ENCODE data around the gene NNT. TPM values are rescaled to one million over a fixed set of nuclear protein-coding genes. Genes with fewer than 3 reads are reported as not detected.
A peak's percentile ranks its signal among the peaks of the same experiment; 100 is the strongest.

Gene NNT
- total and polyA plus RNA-seq, 4 donors, result 13.9 to 69.4 (median 37.0) TPM

GRCh38 chr5:43677253-43677652, 74.3 kb downstream of the NNT start:
- H3K27ac ChIP-seq (ENCODE audit: low read depth in 1 of 2, low read length in 2 of 2), result no peak overlapping the region
- H3K4me1 ChIP-seq (ENCODE audit: control insufficient read depth in 1 of 2, insufficient read depth in 2 of 2, low read length in 2 of 2), result peaks cover 0 to 2% of the 10 kb centered on the region in 2 donors
- H3K27me3 ChIP-seq (ENCODE audit: control insufficient read depth in 1 of 2, insufficient read depth in 2 of 2, low read length in 1 of 2), result no peaks in the 10 kb centered on the region
- H3K9me3 ChIP-seq (ENCODE audit: control insufficient read depth, low read length), result no peaks in the 10 kb centered on the region
- no peak overlapping the region for H3K4me3 ChIP-seq (ENCODE audit: low read length in 2 of 2)
- peaks cover 0 to 2% of the 10 kb centered on the region in 2 donors for H3K36me3 ChIP-seq (ENCODE audit: control insufficient read depth in 1 of 2, insufficient read depth in 2 of 2, low read length in 1 of 2)
- WGBS, 2 donors, result 93 to 94% methylated on average over 4 of the region's 4 CpGs
- DNase-seq (no peak), ATAC-seq (ENCODE audit: low FRiP score) (no peak)
- intact Hi-C loops (cut with DNase I), result no loop called here

- 83 to 85% methylated on average over 3 of the region's 3 CpGs for WGBS, 2 donors
- ATAC-seq (ENCODE audit: low FRiP score) (no peak), DNase-seq (no peak)
- Histone ChIP-seq H3K27ac (ENCODE audit: low read depth in 1 of 2, low read length in 2 of 2) (no peak overlapping the region), H3K4me1 (ENCODE audit: control insufficient read depth in 1 of 2, insufficient read depth in 2 of 2, low read length in 2 of 2) (peaks cover 2 to 7% of the 10 kb centered on the region in 2 donors), H3K27me3 (ENCODE audit: control insufficient read depth in 1 of 2, insufficient read depth in 2 of 2, low read length in 1 of 2) (no peaks in the 10 kb centered on the region), H3K36me3 (ENCODE audit: control insufficient read depth in 1 of 2, insufficient read depth in 2 of 2, low read length in 1 of 2) (peaks cover 0 to 2% of the 10 kb centered on the region in 2 donors), H3K4me3 (ENCODE audit: low read length in 2 of 2) (no peak overlapping the region), H3K9me3 (ENCODE audit: control insufficient read depth, low read length) (no peaks in the 10 kb centered on the region)
- intact Hi-C loops (cut with DNase I), result no loop called here
Observed at GRCh38 chr5:43679214-43679613, 76.2 kb downstream of the NNT start.

- 28 to 34% methylated on average over 4 of the region's 4 CpGs for WGBS, 2 donors
- no peak for ATAC-seq (ENCODE audit: low FRiP score)
- peaks cover 0 to 2% of the 10 kb centered on the region in 2 donors for H3K36me3 ChIP-seq (ENCODE audit: control insufficient read depth in 1 of 2, insufficient read depth in 2 of 2, low read length in 1 of 2)
- DNase-seq, result no peak
- H3K9me3 ChIP-seq (ENCODE audit: control insufficient read depth, low read length), result no peaks in the 10 kb centered on the region
- intact Hi-C loops (cut with DNase I), result loop anchor here (5.0 to 10.0 kb wide), 2 partner anchors 45 to 48 kb away; no protein-coding TSS in a partner anchor
- no peaks in the 10 kb centered on the region for H3K27me3 ChIP-seq (ENCODE audit: control insufficient read depth in 1 of 2, insufficient read depth in 2 of 2, low read length in 1 of 2)
- no peak overlapping the region for H3K27ac ChIP-seq (ENCODE audit: low read depth in 1 of 2, low read length in 2 of 2)
- peaks cover 2 to 9% of the 10 kb centered on the region in 2 donors for H3K4me1 ChIP-seq (ENCODE audit: control insufficient read depth in 1 of 2, insufficient read depth in 2 of 2, low read length in 2 of 2)
- no peak overlapping the region for H3K4me3 ChIP-seq (ENCODE audit: low read length in 2 of 2)
Observed at GRCh38 chr5:43680286-43680685, 77.3 kb downstream of the NNT start.

GRCh38 chr5:43683884-43684471, 81.0 kb downstream of the NNT start:
- intact Hi-C loops (cut with DNase I), result loop anchor here (5.0 to 10.0 kb wide), 2 partner anchors 49 to 52 kb away; no protein-coding TSS in a partner anchor
- Histone ChIP-seq H3K27ac (ENCODE audit: low read depth in 1 of 2, low read length in 2 of 2) (peak overlapping the region; percentile 95 to 98), H3K4me3 (ENCODE audit: low read length in 2 of 2) (no peak overlapping the region), H3K9me3 (ENCODE audit: control insufficient read depth, low read length) (no peaks in the 10 kb centered on the region), H3K4me1 (ENCODE audit: control insufficient read depth in 1 of 2, insufficient read depth in 2 of 2, low read length in 2 of 2) (peaks cover 0 to 9% of the 10 kb centered on the region in 2 donors), H3K36me3 (ENCODE audit: control insufficient read depth in 1 of 2, insufficient read depth in 2 of 2, low read length in 1 of 2) (peaks cover 0 to 2% of the 10 kb centered on the region in 2 donors), H3K27me3 (ENCODE audit: control insufficient read depth in 1 of 2, insufficient read depth in 2 of 2, low read length in 1 of 2) (no peaks in the 10 kb centered on the region)
- 11 to 19% methylated on average over 4 of the region's 4 CpGs for WGBS, 2 donors
- DNase-seq (no peak), ATAC-seq (ENCODE audit: low FRiP score) (peak; percentile 73)

- DNase-seq, result no peak
- no peak overlapping the region for H3K27ac ChIP-seq (ENCODE audit: low read depth in 1 of 2, low read length in 2 of 2)
- intact Hi-C loops (cut with DNase I), result loop anchor here in 1 of 2 donors (10.0 kb wide), 1 partner anchor 51 kb away; no protein-coding TSS in a partner anchor
Observed at GRCh38 chr5:43685252-43685950, 82.4 kb downstream of the NNT start.

GRCh38 chr5:43687275-43687674, 84.3 kb downstream of the NNT start:
- no peaks in the 10 kb centered on the region for H3K27me3 ChIP-seq (ENCODE audit: control insufficient read depth in 1 of 2, insufficient read depth in 2 of 2, low read length in 1 of 2)
- peaks cover 0 to 9% of the 10 kb centered on the region in 2 donors for H3K4me1 ChIP-seq (ENCODE audit: control insufficient read depth in 1 of 2, insufficient read depth in 2 of 2, low read length in 2 of 2)
- WGBS, 2 donors, result 76 to 85% methylated on average over 3 of the region's 3 CpGs
- no peak overlapping the region for H3K4me3 ChIP-seq (ENCODE audit: low read length in 2 of 2)
- intact Hi-C loops (cut with DNase I), result loop anchor here in 1 of 2 donors (10.0 kb wide), 1 partner anchor 52 kb away; no protein-coding TSS in a partner anchor
- DNase-seq, result no peak
- no peak overlapping the region for H3K27ac ChIP-seq (ENCODE audit: low read depth in 1 of 2, low read length in 2 of 2)
- H3K9me3 ChIP-seq (ENCODE audit: control insufficient read depth, low read length), result no peaks in the 10 kb centered on the region
- ATAC-seq (ENCODE audit: low FRiP score), result no peak
- H3K36me3 ChIP-seq (ENCODE audit: control insufficient read depth in 1 of 2, insufficient read depth in 2 of 2, low read length in 1 of 2), result no peaks in the 10 kb centered on the region

More at GRCh38 chr5:43685252-43685950, 82.4 kb downstream of the NNT start:
- Histone ChIP-seq H3K4me3 (ENCODE audit: low read length in 2 of 2) (no peak overlapping the region), H3K9me3 (ENCODE audit: control insufficient read depth, low read length) (no peaks in the 10 kb centered on the region), H3K4me1 (ENCODE audit: control insufficient read depth in 1 of 2, insufficient read depth in 2 of 2, low read length in 2 of 2) (peaks cover 0 to 9% of the 10 kb centered on the region in 2 donors), H3K36me3 (ENCODE audit: control insufficient read depth in 1 of 2, insufficient read depth in 2 of 2, low read length in 1 of 2) (no peaks in the 10 kb centered on the region), H3K27me3 (ENCODE audit: control insufficient read depth in 1 of 2, insufficient read depth in 2 of 2, low read length in 1 of 2) (no peaks in the 10 kb centered on the region)
- no peak for ATAC-seq (ENCODE audit: low FRiP score)

GRCh38 chr5:43691275-43691674, 88.3 kb downstream of the NNT start:
- Histone ChIP-seq H3K36me3 (ENCODE audit: control insufficient read depth in 1 of 2, insufficient read depth in 2 of 2, low read length in 1 of 2) (no peaks in the 10 kb centered on the region), H3K4me1 (ENCODE audit: control insufficient read depth in 1 of 2, insufficient read depth in 2 of 2, low read length in 2 of 2) (no peaks in the 10 kb centered on the region), H3K27ac (ENCODE audit: low read depth in 1 of 2, low read length in 2 of 2) (no peak overlapping the region), H3K9me3 (ENCODE audit: control insufficient read depth, low read length) (no peaks in the 10 kb centered on the region), H3K27me3 (ENCODE audit: control insufficient read depth in 1 of 2, insufficient read depth in 2 of 2, low read length in 1 of 2) (no peaks in the 10 kb centered on the region), H3K4me3 (ENCODE audit: low read length in 2 of 2) (no peak overlapping the region)
- intact Hi-C loops (cut with DNase I), result no loop called here
- WGBS, 2 donors, result 87 to 89% methylated on average over 4 of the region's 4 CpGs
- ATAC-seq (ENCODE audit: low FRiP score) (no peak), DNase-seq (no peak)

- no peaks in the 10 kb centered on the region for H3K36me3 ChIP-seq (ENCODE audit: control insufficient read depth in 1 of 2, insufficient read depth in 2 of 2, low read length in 1 of 2)
- H3K4me3 ChIP-seq (ENCODE audit: low read length in 2 of 2), result no peak overlapping the region
- intact Hi-C loops (cut with DNase I), result no loop called here
- no peaks in the 10 kb centered on the region for H3K9me3 ChIP-seq (ENCODE audit: control insufficient read depth, low read length)
- WGBS, 2 donors, result 94 to 96% methylated on average over 1 of the region's 1 CpG
- no peak for DNase-seq
- no peak for ATAC-seq (ENCODE audit: low FRiP score)
- no peaks in the 10 kb centered on the region for H3K4me1 ChIP-seq (ENCODE audit: control insufficient read depth in 1 of 2, insufficient read depth in 2 of 2, low read length in 2 of 2)
- H3K27ac ChIP-seq (ENCODE audit: low read depth in 1 of 2, low read length in 2 of 2), result no peak overlapping the region
- H3K27me3 ChIP-seq (ENCODE audit: control insufficient read depth in 1 of 2, insufficient read depth in 2 of 2, low read length in 1 of 2), result no peaks in the 10 kb centered on the region
Observed at GRCh38 chr5:43691893-43692292, 88.9 kb downstream of the NNT start.

GRCh38 chr5:43693411-43693810, 90.4 kb downstream of the NNT start:
- no peak overlapping the region for H3K4me3 ChIP-seq (ENCODE audit: low read length in 2 of 2)
- H3K4me1 ChIP-seq (ENCODE audit: control insufficient read depth in 1 of 2, insufficient read depth in 2 of 2, low read length in 2 of 2), result no peaks in the 10 kb centered on the region
- no peaks in the 10 kb centered on the region for H3K27me3 ChIP-seq (ENCODE audit: control insufficient read depth in 1 of 2, insufficient read depth in 2 of 2, low read length in 1 of 2)
- no peak overlapping the region for H3K27ac ChIP-seq (ENCODE audit: low read depth in 1 of 2, low read length in 2 of 2)
- intact Hi-C loops (cut with DNase I), result no loop called here
- ATAC-seq (ENCODE audit: low FRiP score) (no peak), DNase-seq (no peak)
- H3K36me3 ChIP-seq (ENCODE audit: control insufficient read depth in 1 of 2, insufficient read depth in 2 of 2, low read length in 1 of 2), result no peaks in the 10 kb centered on the region
- H3K9me3 ChIP-seq (ENCODE audit: control insufficient read depth, low read length), result no peaks in the 10 kb centered on the region

Data from aorta (tissue), 5 donors.